ENCODE measurements around the gene LDLRAD4.
"Not testable (repeated sequence)": the region's sequence is repeated elsewhere in the genome, so short reads cannot be mapped to it uniquely, and the experiment has no call there.

LDLRAD4 gene

DNA sequence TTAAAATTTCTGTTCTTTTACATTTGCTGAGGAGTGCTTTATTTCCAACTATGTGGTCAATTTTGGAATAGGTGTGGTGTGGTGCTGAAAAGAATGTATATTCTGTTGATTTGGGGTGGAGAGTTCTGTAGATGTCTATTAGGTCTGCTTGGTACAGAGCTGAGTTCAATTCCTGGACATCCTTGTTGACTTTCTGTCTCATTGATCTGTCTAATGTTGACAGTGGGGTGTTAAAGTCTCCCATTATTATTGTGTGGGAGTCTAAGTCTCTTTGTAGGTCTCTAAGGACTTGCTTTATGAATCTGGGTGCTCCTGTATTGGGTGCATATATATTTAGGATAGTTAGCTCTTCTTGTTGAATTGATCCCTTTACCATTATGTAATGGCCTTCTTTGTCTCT lies 127.9 kb downstream of the LDLRAD4 start:
- CTCF ChIA-PET; H3K36me3 ChIP-seq (ENCODE audit: control insufficient read depth in 4 of 4, insufficient read depth in 4 of 4, low read length in 3 of 4); H3K27me3 ChIP-seq (replicated peaks in 2 of 5; ENCODE audit: control insufficient read depth in 4 of 5, insufficient read depth in 5 of 5, low read length in 4 of 5); H3K27ac ChIP-seq (ENCODE audit: insufficient read depth in 1 of 2, low read depth in 1 of 2, low read length in 2 of 2, poor library complexity in 1 of 2, severe bottlenecking in 2 of 2); DNase-seq; H3K4me3 ChIP-seq (ENCODE audit: control insufficient read depth in 1 of 7, extremely low read depth in 1 of 7, insufficient read depth in 4 of 7, low read depth in 2 of 7, low read length in 6 of 7); H3K4me1 ChIP-seq (ENCODE audit: control extremely low read depth in 1 of 4, control insufficient read depth in 4 of 4, insufficient read depth in 4 of 4, low read length in 3 of 4); POLR2A ChIA-PET: not testable (repeated sequence)
- peaks cover 0 to 18% (median 6%) of the 10 kb centered on the region in 5 experiments for H3K9me3 ChIP-seq (ENCODE audit: control extremely low read depth in 1 of 5, control insufficient read depth in 4 of 5, insufficient read depth in 2 of 5, low read depth in 1 of 5, low read length in 4 of 5)

DNA sequence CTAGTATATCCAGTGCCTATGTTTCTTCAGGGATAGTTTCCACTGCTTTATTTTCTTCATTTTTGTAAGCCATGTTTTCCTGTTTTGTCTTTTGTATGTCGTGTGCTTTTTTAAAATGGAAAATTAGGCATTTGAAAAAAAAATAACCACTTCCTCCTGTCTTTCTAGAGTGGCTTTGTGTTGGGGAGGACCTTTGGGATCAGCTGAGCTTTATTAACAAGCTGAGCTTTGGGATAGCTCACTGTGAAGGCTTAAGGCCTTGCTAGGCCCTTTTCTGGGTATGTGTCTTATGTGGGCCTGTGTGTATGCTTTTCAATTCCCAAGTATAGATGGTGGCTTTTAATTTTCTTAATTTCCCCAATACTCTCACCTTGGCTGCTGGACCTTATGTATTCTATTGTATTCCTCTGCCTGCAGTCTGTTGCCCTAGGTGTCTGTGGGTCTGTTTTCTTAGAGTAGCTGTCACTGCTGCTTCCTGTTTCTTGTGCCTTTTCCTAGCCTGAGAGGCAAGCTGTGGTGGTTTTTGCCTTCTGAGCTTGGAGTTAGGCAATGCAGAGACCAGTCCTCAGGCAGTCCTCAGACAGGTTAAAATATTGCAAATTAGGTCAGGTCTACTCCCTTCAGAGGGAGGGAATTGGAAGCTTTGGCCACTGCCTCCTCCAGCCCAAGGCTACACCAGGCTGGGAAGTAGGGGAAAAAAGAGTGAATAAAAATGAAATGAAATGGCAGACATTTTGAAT lies 134.7 kb downstream of the LDLRAD4 start:
- ChIA-PET POLR2A (no interaction called here), CTCF (interaction anchor here (0.7 to 1.9 kb wide), 6 partner anchors 11 to 449 kb away, joined by 3 to 6 read pairs (median 4); no protein-coding TSS in a partner anchor)
- Histone ChIP-seq H3K36me3 (ENCODE audit: control insufficient read depth in 4 of 4, insufficient read depth in 4 of 4, low read length in 3 of 4) (no peaks in the 10 kb centered on the region), H3K4me1 (ENCODE audit: control extremely low read depth in 1 of 4, control insufficient read depth in 4 of 4, insufficient read depth in 4 of 4, low read length in 3 of 4) (peaks cover 3 to 19% (median 14%) of the 10 kb centered on the region in 4 experiments), H3K9me3 (ENCODE audit: control extremely low read depth in 1 of 5, control insufficient read depth in 4 of 5, insufficient read depth in 2 of 5, low read depth in 1 of 5, low read length in 4 of 5) (peaks cover 0 to 15% (median 4%) of the 10 kb centered on the region in 5 experiments), H3K27ac (ENCODE audit: insufficient read depth in 1 of 2, low read depth in 1 of 2, low read length in 2 of 2, poor library complexity in 1 of 2, severe bottlenecking in 2 of 2) (peak overlapping the region; percentile 59 to 80), H3K27me3 (replicated peaks in 2 of 5; ENCODE audit: control insufficient read depth in 4 of 5, insufficient read depth in 5 of 5, low read length in 4 of 5) (no peaks in the 10 kb centered on the region), H3K4me3 (ENCODE audit: control insufficient read depth in 1 of 7, extremely low read depth in 1 of 7, insufficient read depth in 4 of 7, low read depth in 2 of 7, low read length in 6 of 7) (peak overlapping the region in 2 of 7 experiments; percentile 2 to 29)
- WGBS (ENCODE audit: insufficient coverage), result no CpG with 5 or more reads among the region's 1 CpG
- peak; percentile 49 to 94 (median 89) for DNase-seq

DNA sequence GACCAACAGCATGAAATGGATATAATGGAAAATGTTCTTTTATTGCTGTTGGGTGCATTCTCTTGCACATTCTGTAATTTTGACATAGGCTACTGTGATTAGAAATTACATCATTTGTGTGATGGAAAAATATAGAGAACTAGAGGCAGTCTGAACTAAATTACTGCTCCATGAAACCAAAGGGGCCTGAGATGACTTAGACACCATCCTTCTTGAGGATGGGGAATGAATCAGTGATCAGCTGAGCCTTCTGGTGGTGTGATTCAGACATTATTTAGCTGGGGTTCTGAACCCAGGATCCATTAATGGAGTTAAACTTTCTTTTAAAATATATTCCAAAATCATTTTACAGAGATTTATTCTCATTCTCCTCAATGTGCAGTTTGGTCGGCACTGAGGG lies 135.8 kb downstream of the LDLRAD4 start:
- ChIA-PET CTCF (interaction anchor here (1.0 to 1.9 kb wide), 4 partner anchors 10 to 448 kb away, joined by 3 to 5 read pairs (median 4); no protein-coding TSS in a partner anchor), POLR2A (no interaction called here)
- Histone ChIP-seq H3K4me3 (ENCODE audit: control insufficient read depth in 1 of 7, extremely low read depth in 1 of 7, insufficient read depth in 4 of 7, low read depth in 2 of 7, low read length in 6 of 7) (no peak overlapping the region), H3K27me3 (replicated peaks in 2 of 5; ENCODE audit: control insufficient read depth in 4 of 5, insufficient read depth in 5 of 5, low read length in 4 of 5) (no peaks in the 10 kb centered on the region), H3K36me3 (ENCODE audit: control insufficient read depth in 4 of 4, insufficient read depth in 4 of 4, low read length in 3 of 4) (no peaks in the 10 kb centered on the region), H3K27ac (ENCODE audit: insufficient read depth in 1 of 2, low read depth in 1 of 2, low read length in 2 of 2, poor library complexity in 1 of 2, severe bottlenecking in 2 of 2) (no peak overlapping the region), H3K4me1 (ENCODE audit: control extremely low read depth in 1 of 4, control insufficient read depth in 4 of 4, insufficient read depth in 4 of 4, low read length in 3 of 4) (peaks cover 3 to 25% (median 14%) of the 10 kb centered on the region in 4 experiments), H3K9me3 (ENCODE audit: control extremely low read depth in 1 of 5, control insufficient read depth in 4 of 5, insufficient read depth in 2 of 5, low read depth in 1 of 5, low read length in 4 of 5) (peaks cover 0 to 4% (median under 1%) of the 10 kb centered on the region in 5 experiments)
- no peak for DNase-seq
- no CpG with 5 or more reads among the region's 1 CpG for WGBS (ENCODE audit: insufficient coverage)

DNA sequence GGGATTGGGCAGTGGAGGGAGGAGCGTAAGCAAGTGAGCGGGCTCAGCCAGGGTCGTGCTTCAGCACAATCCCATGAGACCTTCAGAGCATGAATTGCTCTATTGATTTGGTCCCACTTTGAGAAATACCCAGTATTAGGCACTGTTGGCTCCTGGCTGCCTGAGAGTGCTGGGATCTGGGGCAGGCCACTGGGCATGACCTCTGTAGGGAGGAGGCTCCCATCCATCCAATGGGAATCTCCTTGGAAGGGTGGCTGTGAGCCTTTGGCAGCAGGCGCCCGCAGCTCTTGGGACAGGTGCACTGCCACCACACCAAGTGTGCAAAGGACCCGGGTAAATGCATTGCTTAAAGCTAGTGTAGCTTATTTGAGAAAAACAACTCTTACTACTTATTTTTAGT lies 137.5 kb downstream of the LDLRAD4 start:
- WGBS (ENCODE audit: insufficient coverage), result 100% methylated on average over 3 of the region's 6 CpGs
- Histone ChIP-seq H3K27ac (ENCODE audit: insufficient read depth in 1 of 2, low read depth in 1 of 2, low read length in 2 of 2, poor library complexity in 1 of 2, severe bottlenecking in 2 of 2) (no peak overlapping the region), H3K4me3 (ENCODE audit: control insufficient read depth in 1 of 7, extremely low read depth in 1 of 7, insufficient read depth in 4 of 7, low read depth in 2 of 7, low read length in 6 of 7) (no peak overlapping the region), H3K9me3 (ENCODE audit: control extremely low read depth in 1 of 5, control insufficient read depth in 4 of 5, insufficient read depth in 2 of 5, low read depth in 1 of 5, low read length in 4 of 5) (no peaks in the 10 kb centered on the region), H3K36me3 (ENCODE audit: control insufficient read depth in 4 of 4, insufficient read depth in 4 of 4, low read length in 3 of 4) (no peaks in the 10 kb centered on the region), H3K27me3 (replicated peaks in 2 of 5; ENCODE audit: control insufficient read depth in 4 of 5, insufficient read depth in 5 of 5, low read length in 4 of 5) (no peaks in the 10 kb centered on the region), H3K4me1 (ENCODE audit: control extremely low read depth in 1 of 4, control insufficient read depth in 4 of 4, insufficient read depth in 4 of 4, low read length in 3 of 4) (peaks cover 3 to 30% (median 14%) of the 10 kb centered on the region in 4 experiments)
- POLR2A ChIA-PET, result no interaction called here
- no peak for DNase-seq
- CTCF ChIA-PET, result no interaction called here

DNA sequence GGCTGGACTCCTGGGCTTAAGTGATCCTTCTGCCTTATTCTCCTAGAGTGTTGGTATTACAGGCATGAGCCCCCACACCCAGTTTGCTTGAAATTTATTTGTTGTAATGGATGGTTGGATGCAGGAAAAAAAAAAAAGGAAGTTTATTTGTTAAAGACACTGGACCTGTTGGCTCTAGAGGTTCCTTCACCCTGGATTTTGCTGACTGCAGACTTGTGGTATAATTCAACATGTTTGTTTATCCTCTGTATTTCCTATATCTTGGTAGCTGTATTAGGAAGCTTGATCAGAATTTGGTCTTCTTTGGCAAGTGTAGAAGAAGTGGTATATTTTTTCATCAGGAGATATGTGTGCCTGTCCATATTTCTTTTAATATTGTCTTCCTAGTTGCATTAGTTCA lies 138.7 kb downstream of the LDLRAD4 start:
- Histone ChIP-seq H3K27ac (ENCODE audit: insufficient read depth in 1 of 2, low read depth in 1 of 2, low read length in 2 of 2, poor library complexity in 1 of 2, severe bottlenecking in 2 of 2) (no peak overlapping the region), H3K36me3 (ENCODE audit: control insufficient read depth in 4 of 4, insufficient read depth in 4 of 4, low read length in 3 of 4) (no peaks in the 10 kb centered on the region), H3K9me3 (ENCODE audit: control extremely low read depth in 1 of 5, control insufficient read depth in 4 of 5, insufficient read depth in 2 of 5, low read depth in 1 of 5, low read length in 4 of 5) (no peaks in the 10 kb centered on the region), H3K27me3 (replicated peaks in 2 of 5; ENCODE audit: control insufficient read depth in 4 of 5, insufficient read depth in 5 of 5, low read length in 4 of 5) (no peaks in the 10 kb centered on the region), H3K4me1 (ENCODE audit: control extremely low read depth in 1 of 4, control insufficient read depth in 4 of 4, insufficient read depth in 4 of 4, low read length in 3 of 4) (peaks cover 3 to 33% (median 14%) of the 10 kb centered on the region in 4 experiments), H3K4me3 (ENCODE audit: control insufficient read depth in 1 of 7, extremely low read depth in 1 of 7, insufficient read depth in 4 of 7, low read depth in 2 of 7, low read length in 6 of 7) (no peak overlapping the region)
- ChIA-PET CTCF (no interaction called here), POLR2A (no interaction called here)
- DNase-seq, result peak in 1 of 3 donors; percentile 24

DNA sequence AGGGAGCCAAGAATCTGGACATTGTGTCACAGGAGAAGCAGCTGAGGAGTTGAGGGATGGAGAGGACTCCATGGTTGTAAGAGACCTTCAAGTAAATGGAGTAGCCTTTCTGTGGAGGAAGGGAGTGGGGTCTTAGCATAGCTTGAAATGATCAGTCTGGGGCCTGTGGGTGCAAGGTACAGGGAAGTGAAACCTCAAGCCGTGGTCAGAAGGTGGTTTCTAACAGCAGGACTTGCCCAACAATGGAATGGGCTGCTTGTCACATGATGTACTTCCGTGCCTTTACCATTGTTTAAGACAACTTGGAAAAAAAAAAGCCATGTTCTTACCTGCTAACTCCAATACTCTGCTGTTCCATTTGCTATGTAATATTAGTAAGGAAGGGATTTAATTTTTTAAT lies 140.7 kb downstream of the LDLRAD4 start:
- Histone ChIP-seq H3K4me1 (ENCODE audit: control extremely low read depth in 1 of 4, control insufficient read depth in 4 of 4, insufficient read depth in 4 of 4, low read length in 3 of 4) (peaks cover 0 to 20% (median 1%) of the 10 kb centered on the region in 4 experiments), H3K9me3 (ENCODE audit: control extremely low read depth in 1 of 5, control insufficient read depth in 4 of 5, insufficient read depth in 2 of 5, low read depth in 1 of 5, low read length in 4 of 5) (no peaks in the 10 kb centered on the region), H3K27me3 (replicated peaks in 2 of 5; ENCODE audit: control insufficient read depth in 4 of 5, insufficient read depth in 5 of 5, low read length in 4 of 5) (no peaks in the 10 kb centered on the region), H3K27ac (ENCODE audit: insufficient read depth in 1 of 2, low read depth in 1 of 2, low read length in 2 of 2, poor library complexity in 1 of 2, severe bottlenecking in 2 of 2) (no peak overlapping the region), H3K4me3 (ENCODE audit: control insufficient read depth in 1 of 7, extremely low read depth in 1 of 7, insufficient read depth in 4 of 7, low read depth in 2 of 7, low read length in 6 of 7) (no peak overlapping the region), H3K36me3 (ENCODE audit: control insufficient read depth in 4 of 4, insufficient read depth in 4 of 4, low read length in 3 of 4) (no peaks in the 10 kb centered on the region)
- ChIA-PET POLR2A (no interaction called here), CTCF (interaction anchor here (1.3 kb wide), 1 partner anchor 14 kb away, joined by 3 read pairs; no protein-coding TSS in a partner anchor)
- DNase-seq, result no peak
- 100% methylated on average over 1 of the region's 2 CpGs for WGBS (ENCODE audit: insufficient coverage)

DNA sequence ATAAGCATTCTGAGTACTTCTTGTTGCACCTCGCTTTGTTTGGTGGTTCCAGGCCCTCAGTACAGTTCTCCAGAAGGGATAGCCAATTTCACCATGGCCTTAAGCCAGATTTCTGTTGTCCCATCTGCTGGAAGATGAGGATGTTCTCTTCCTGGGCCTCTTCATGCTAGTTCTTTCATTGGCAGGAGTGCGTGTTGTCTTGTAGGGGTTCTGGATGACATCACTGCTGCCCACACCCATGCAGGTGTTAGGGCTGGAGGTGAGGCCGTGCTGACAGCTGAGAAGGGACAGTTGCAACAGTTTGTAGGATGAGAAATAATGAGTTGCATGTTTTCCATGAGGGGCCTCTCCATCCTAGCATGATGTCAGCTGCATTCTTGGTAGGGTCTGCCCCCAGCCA lies 142.9 kb downstream of the LDLRAD4 start:
- Histone ChIP-seq H3K27ac (ENCODE audit: insufficient read depth in 1 of 2, low read depth in 1 of 2, low read length in 2 of 2, poor library complexity in 1 of 2, severe bottlenecking in 2 of 2) (no peak overlapping the region), H3K9me3 (ENCODE audit: control extremely low read depth in 1 of 5, control insufficient read depth in 4 of 5, insufficient read depth in 2 of 5, low read depth in 1 of 5, low read length in 4 of 5) (no peaks in the 10 kb centered on the region), H3K4me3 (ENCODE audit: control insufficient read depth in 1 of 7, extremely low read depth in 1 of 7, insufficient read depth in 4 of 7, low read depth in 2 of 7, low read length in 6 of 7) (no peak overlapping the region), H3K36me3 (ENCODE audit: control insufficient read depth in 4 of 4, insufficient read depth in 4 of 4, low read length in 3 of 4) (no peaks in the 10 kb centered on the region), H3K27me3 (replicated peaks in 2 of 5; ENCODE audit: control insufficient read depth in 4 of 5, insufficient read depth in 5 of 5, low read length in 4 of 5) (no peaks in the 10 kb centered on the region), H3K4me1 (ENCODE audit: control extremely low read depth in 1 of 4, control insufficient read depth in 4 of 4, insufficient read depth in 4 of 4, low read length in 3 of 4) (peaks cover 0 to 18% (median 0%) of the 10 kb centered on the region in 4 experiments)
- POLR2A ChIA-PET, result no interaction called here
- 100% methylated on average over 2 of the region's 3 CpGs for WGBS (ENCODE audit: insufficient coverage)
- DNase-seq, result no peak
- CTCF ChIA-PET, result no interaction called here
